NCI-H510A treated with DMSO at 0.1 percent for 48 hours (cell line): ENCODE measurements around the gene ARHGEF2.
A peak's percentile ranks its signal among the peaks of the same experiment; 100 is the strongest.

Experiments used
- DNase-seq: peaks from one replicate; lab custom pipeline; 2025; lab: John Stamatoyannopoulos, UW

The ARHGEF2 gene

DNA sequence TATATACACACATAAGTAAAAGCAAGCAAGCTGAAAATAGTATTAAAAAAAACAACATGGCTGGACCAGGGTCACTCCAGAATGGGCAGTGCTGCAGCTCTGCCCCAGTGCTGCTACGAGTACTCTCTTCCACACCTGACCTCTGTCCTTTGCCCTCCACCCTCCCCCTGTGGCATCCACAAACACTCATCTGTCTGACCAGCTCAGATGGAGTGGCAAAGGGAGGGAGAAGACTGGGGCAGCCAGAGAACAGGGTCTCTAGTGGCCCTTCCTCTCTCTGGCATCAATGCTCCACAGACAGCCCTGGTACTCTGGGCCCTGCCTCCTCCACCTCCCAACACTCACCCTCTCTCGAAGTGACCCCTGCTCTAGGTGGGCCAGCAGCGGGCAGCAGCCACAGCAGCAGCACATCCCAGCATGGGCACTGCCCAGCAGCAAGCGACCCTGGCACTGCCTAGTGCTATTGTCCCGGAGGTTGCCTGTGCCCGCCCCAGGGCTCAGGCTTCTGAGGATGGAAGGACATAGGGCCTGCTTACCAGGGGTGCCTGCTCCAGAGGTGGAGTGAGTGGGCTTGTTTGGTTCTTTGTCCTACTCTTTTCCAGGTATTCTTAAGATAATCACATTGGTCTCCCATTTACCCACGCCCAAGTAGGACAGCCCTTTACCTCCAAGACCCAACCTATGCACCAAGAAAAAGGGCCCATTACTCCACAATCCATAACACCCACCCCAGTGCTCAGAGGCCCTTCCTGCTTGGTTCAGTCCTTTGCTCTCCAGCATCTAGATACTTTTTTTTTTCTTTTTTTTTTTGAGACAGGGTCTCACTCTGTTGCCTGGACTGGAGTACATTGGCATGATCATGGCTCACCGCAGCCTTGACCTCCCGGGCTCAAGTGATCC lies 6.2 kb downstream of the ARHGEF2 start:
- DNase-seq = no peak

DNA sequence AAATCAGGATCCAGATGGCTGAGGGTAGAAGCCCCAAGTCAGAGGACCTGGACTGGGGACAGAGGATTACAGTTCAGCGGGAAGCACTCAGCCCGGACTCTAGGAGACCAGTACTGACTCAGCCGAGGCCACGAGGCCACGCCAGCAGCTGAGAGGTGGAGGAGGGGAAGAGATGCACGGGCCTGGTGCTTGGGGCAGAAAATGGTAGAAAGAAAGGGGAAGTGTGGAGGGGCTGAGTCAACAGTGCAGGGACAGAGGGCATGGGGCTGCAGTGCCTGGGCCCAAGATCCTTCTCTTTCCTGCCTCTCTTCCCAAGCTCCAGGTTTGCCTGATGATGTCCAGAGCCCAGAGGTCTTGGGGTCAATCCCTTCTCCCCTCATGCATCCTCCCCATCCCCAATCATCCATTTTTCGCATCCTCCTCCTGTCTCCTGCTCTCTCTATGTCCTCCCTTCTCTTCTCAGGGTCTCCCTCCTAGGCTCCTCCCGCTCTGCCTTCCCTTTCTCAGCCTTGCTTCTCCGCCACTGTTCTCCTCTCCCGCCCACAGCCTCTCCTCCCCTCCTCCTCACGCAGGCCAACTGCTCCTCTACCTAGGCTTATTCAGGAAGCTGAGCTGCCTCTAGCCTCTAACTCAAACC lies 7.7 kb downstream of the ARHGEF2 start:
- DNase-seq = no peak

DNA sequence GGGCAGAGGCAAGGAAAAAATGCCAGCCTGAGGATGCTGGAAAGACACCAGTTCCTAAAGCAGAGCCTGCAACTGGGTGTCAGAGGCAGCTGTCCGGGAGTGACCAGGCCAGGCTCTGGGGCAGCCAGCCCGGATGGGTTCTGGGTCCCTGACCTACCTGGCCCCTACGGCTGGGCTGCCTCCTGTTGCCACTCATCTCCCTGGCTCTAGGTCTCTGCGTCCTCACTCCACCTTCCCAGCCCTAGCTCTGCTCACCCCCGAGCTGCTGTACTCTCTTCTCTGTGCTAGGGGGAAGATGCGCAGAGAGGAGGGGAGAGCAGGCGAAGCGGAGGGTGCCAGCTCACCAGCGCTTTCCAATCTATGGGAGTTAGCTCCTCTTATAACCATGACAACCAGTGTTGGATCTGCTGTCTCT lies 9.0 kb downstream of the ARHGEF2 start:
- DNase-seq = no peak

DNA sequence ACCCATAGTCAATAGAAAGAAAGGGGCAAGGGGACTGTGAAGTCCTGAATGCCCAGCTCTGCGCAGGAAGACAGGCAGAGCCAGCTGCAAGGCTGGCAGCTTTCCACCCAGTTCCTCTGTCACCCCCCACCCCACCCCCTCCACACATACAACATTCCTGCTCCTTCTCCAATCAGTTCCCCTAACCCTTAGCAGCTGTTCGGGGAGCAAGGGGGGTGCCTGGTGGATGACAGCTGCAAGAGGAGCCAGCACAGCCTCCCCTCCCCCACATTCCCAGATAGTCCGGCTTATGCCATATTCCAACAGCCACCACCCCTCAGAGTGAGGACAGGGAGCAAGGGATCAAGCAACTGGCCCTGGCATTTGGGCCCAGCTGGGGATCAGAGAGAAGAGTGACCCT lies 9.7 kb downstream of the ARHGEF2 start:
- DNase-seq = no peak

- no peak for DNase-seq
Measured at GRCh38 chr1:155968051-155968400, 10.3 kb downstream of the ARHGEF2 start.

DNA sequence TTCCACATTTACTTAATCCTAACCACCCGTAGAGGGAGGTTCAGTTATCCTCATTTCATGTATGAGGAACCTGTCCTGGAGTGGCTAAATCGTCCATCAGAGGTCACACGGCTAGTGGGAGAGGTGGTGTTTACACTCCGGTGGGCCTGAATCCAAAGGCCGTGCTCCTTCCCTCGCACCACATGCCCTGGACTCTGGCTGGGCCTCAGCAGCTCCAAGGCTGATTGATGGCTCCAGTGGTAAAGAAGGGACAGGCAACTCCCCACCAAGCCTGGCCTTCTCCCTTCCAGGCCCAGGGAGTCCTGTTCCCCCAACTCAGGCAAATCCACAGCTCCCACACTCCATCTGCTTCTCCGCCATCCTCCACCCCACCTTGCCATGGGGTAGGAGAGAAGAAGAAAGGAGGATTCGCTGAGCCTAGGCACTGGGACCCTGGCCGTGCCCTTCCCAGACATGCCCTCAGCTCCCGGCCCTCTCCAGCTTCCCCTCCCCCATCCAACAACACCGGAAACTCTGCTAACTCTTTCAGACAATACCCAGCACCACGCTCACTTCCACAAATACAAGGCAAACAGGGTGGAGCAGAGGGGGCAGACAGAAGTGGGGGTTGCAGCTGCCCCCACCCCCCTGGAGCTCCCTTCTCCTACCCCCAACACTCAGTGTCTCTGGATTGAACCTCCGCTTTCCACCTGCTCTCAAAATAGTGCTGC lies 10.9 kb downstream of the ARHGEF2 start:
- peak; percentile 46 for DNase-seq

DNA sequence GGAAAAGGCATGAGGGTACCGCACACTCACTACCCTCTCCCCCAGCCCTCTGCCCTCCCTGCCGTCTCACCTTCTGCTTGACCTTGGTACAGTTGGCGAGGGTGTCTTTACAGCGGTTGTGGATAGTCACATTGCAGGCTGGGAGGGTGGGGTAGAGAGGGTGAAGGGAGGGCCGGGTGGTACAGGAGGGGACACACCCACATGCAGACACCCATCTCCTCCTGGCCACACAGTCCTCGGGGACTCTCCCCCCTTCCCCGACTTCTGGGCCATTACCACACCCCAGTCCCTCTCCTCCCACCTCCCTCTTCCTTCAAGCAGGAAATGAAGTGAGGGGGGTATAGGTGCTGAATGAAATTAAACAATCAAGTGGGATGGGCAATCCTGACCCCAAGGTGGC lies 11.6 kb downstream of the ARHGEF2 start:
- DNase-seq = no peak

GRCh38 chr1:155966135-155966534 lies 12.2 kb downstream of the ARHGEF2 start:
- no peak for DNase-seq

GRCh38 chr1:155964193-155964592 lies 14.2 kb downstream of the ARHGEF2 start:
- no peak for DNase-seq

DNA sequence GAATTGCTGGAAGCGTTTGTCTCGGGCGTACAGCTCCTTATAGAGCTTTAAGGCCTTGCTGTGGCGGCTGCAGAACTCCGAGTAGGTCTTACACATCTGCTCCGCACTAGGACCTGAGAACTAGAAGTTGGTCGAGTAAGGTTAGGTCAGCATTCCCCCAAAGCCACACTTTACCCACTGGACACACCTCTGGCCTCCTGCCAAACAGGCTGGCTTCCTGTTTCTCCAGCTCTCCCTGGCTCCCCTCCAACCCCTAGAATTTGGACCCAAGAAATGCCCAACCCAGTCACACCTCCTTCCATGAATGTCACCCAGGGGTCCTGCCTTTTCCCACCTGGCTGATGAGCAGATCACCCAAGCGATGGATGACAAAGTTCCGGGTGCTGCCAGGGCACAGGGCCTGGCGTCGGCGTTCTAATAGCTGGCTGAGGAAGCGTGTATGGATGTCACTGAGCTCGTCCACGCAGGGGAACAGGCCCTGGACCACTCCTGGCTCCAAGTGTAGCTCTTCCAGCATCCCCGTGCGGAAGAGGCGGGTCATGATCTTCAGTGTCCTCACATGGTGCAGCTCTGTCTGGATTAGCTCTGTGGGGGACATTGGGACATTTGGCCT lies 15.6 kb downstream of the ARHGEF2 start:
- DNase-seq = no peak

DNA sequence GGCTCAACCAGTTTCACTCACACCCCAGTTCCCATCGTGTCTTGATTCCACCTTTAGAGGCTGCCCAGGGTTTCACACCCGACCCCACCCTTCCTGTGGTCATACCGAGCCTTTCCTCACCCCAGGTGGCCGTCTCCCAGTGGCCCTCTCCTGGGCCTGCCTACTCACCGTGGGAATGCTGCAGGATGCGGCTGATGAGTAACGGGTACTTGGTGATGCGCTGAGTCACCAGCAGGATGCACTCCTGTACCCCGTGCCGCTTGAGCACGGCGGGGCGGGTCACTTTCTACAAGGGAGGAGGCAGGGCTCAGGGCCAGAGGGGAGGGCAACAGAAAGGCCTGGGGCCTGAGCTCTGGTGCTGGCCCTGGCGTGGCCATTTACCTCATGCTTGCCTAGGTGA lies 16.4 kb downstream of the ARHGEF2 start:
- DNase-seq = no peak

GRCh38 chr1:155960081-155960745 lies 18.1 kb downstream of the ARHGEF2 start:
- DNase-seq = no peak

GRCh38 chr1:155957411-155957915 lies 20.9 kb downstream of the ARHGEF2 start:
- no peak for DNase-seq

DNA sequence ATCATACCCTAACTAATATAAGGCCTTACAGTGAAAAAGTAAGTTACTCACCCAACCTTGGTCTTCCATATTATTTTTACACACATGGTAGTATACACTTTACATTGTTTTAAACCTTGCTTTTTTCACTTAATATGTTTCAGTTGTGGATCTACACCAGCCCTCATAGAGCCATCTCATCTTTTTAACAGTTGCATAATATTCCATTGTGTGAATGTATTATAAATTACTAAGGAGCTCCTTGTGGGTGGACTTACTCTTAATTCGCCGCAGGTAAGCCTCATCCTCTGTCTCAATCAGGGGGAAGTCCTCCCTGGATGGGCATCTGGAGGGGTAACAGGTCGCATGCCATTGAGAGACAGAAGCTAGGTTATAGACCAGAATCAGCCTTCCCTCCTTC lies 23.7 kb downstream of the ARHGEF2 start:
- DNase-seq = no peak

GRCh38 chr1:155952505-155952890 lies 25.8 kb downstream of the ARHGEF2 start:
- DNase-seq = peak; percentile 17

GRCh38 chr1:155951753-155952504 lies 26.4 kb downstream of the ARHGEF2 start:
- DNase-seq = no peak

GRCh38 chr1:155950829-155951228 lies 27.5 kb downstream of the ARHGEF2 start:
- no peak for DNase-seq

- DNase-seq = no peak
Measured at GRCh38 chr1:155947741-155948140, 30.6 kb downstream of the ARHGEF2 start.

DNA sequence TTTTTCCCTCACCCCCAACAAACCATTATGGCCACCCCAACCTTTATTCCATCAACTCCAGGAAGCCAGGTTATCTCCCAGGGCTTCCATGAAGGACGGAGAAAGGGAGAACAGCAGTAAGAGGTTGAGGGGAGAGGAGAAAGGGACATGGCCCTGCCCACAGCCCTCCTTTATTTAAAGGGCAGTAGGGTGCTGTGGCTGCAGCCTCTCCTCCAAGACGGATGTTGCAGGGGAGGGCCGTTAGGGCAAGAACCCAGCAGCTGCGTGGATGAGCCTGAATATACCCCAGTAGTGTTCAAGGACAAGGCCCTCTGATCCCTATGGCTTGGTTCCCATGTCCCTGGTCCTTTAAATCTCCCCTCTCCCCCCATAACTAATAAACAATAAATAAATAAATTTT lies 31.1 kb downstream of the ARHGEF2 start:
- DNase-seq = no peak

DNA sequence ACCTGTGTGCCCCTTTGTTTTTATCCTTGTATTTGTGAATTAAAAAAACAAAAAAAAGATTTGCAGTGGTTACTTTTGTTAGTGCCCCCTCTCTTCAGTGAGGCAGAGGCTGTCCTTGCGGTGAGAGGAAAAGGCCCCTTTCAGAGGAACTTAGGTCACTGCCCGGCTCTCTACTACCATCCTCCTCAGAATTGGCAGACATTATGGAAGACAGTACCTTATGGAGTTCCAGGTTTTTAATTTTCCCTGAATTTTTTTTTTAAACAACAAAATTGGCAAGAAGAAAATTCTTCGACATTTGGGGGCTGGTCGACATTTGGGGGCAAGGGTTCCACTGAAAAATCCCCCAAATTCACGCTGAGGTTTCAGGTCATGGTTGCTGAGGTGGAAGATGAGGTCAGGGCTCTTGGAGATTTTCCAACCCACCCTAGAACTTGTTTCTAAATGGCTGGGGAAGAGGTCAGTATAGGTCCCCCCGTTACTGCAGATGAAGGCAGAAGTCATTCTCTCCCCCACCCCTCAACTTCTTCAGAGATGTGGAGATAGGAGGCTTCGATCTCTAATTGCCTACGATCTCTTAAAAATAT lies 31.6 kb downstream of the ARHGEF2 start:
- DNase-seq = no peak

GRCh38 chr1:155944444-155944799 lies 33.9 kb downstream of the ARHGEF2 start:
- DNase-seq = peak; percentile 88
